B cell (primary cell): Measurements from ENCODE around the gene CD86. TPM values are rescaled to one million over a fixed set of nuclear protein-coding genes. Genes with fewer than 3 reads are reported as not detected.

Experiments used
- ATAC-seq: fragments of 200-7000 bp; cut with Tn5 transposase; one replicate; pipeline ENCODE4 v1.10.0; 2021; ENCODE audit warnings: low read depth, mild to moderate bottlenecking, moderate number of reproducible peaks, moderate library complexity
- CTCF ChIA-PET: fragments of 350-600 bp; sonication (Branson Sonifier 250); formaldehyde crosslinking; loops from one replicate; lab custom pipeline; 2021; ENCODE audit warnings: antibody characterized with exemption, inconsistent platforms; lab: Charles Lee
- POLR2A ChIA-PET: fragments of 350-600 bp; sonication (Branson Sonifier 250); formaldehyde crosslinking; loops from one replicate; lab custom pipeline; 2021; ENCODE audit warnings: antibody characterized with exemption; lab: Charles Lee
- DNase-seq: peaks from one replicate; pipeline ENCODE4 v3.0.0; 2013
- H2AFZ ChIP-seq: 2 replicates; pipeline ENCODE4 v1.6.1; 2012; ENCODE audit warnings: mild to moderate bottlenecking, low read depth, low read length; ENCODE audit not compliant: insufficient read depth, poor library complexity, severe bottlenecking
- H3K27ac ChIP-seq, 2 donors: 1 replicate in 1 of 2; 2 replicates in 1 of 2; pipeline ENCODE4 v1.5.1; 2012 to 2013; ENCODE audit warnings: low read length in 2 of 2, mild to moderate bottlenecking in 2 of 2, moderate library complexity in 1 of 2
- H3K27me3 ChIP-seq, 4 experiments: fragments of 200-600 bp in 1 of 4; sonication (generic) in 1 of 4; replicated peaks in 1 of 4; 1 replicate in 2 of 4; 2 replicates in 2 of 4; pipeline versions ENCODE4 v1.6.1 to v1.7.0; 2013 to 2016; ENCODE audit warnings: low read length in 3 of 4, mild to moderate bottlenecking in 2 of 4, mixed read lengths in 1 of 4, moderate library complexity in 1 of 4; ENCODE audit not compliant: insufficient read depth in 4 of 4, control insufficient read depth in 3 of 4; ENCODE audit errors: control extremely low read depth in 1 of 4
- H3K36me3 ChIP-seq, 2 experiments: replicated peaks in 1 of 2; 1 replicate in 1 of 2; 2 replicates in 1 of 2; pipeline versions ENCODE4 v1.6.1 to v1.7.1; 2013; ENCODE audit warnings: low read length in 1 of 2; ENCODE audit not compliant: insufficient read depth in 2 of 2, control insufficient read depth in 1 of 2; ENCODE audit errors: control extremely low read depth in 1 of 2, extremely low read depth in 1 of 2
- H3K4me1 ChIP-seq, 2 donors: fragments of 200-600 bp in 1 of 2; sonication (generic) in 1 of 2; 1 replicate in 1 of 2; 2 replicates in 1 of 2; pipeline versions ENCODE4 v1.5.1 to v1.6.1; 2013 to 2017; ENCODE audit warnings: low read length in 2 of 2; ENCODE audit not compliant: control insufficient read depth in 2 of 2, insufficient read depth in 2 of 2
- H3K4me2 ChIP-seq: replicated peaks from 2 replicates; pipeline ENCODE3; 2012; ENCODE audit warnings: mild to moderate bottlenecking, low read depth, low read length; ENCODE audit not compliant: poor library complexity, severe bottlenecking
- H3K4me3 ChIP-seq, 5 experiments: fragments of 200-600 bp in 1 of 5; sonication (generic) in 1 of 5; 1 replicate in 3 of 5; 2 replicates in 2 of 5; pipeline versions ENCODE4 v1.5.1 to v1.7.0; 2011 to 2016; ENCODE audit warnings: low read length in 4 of 5, mild to moderate bottlenecking in 4 of 5, low read depth in 2 of 5, control low read depth in 1 of 5, moderate library complexity in 1 of 5; ENCODE audit not compliant: insufficient read depth in 1 of 5; ENCODE audit errors: control extremely low read depth in 1 of 5, extremely low read depth in 1 of 5
- H3K79me2 ChIP-seq: fragments of 200-600 bp; sonication (generic); one replicate; pipeline ENCODE4 v1.6.0; 2016; ENCODE audit warnings: low read length; ENCODE audit not compliant: control insufficient read depth, insufficient read depth
- H3K9ac ChIP-seq: fragments of 200-600 bp; sonication (generic); 2 replicates; pipeline ENCODE4 v1.6.1; 2017; ENCODE audit warnings: mild to moderate bottlenecking, low read length, moderate library complexity
- H3K9me3 ChIP-seq, 3 donors: one replicate each; pipeline versions ENCODE4 v1.6.1 to v1.7.1; 2013; ENCODE audit warnings: low read length in 2 of 3; ENCODE audit not compliant: control insufficient read depth in 2 of 3, insufficient read depth in 1 of 3; ENCODE audit errors: control extremely low read depth in 1 of 3
- H4K20me1 ChIP-seq: 2 replicates; pipeline ENCODE4 v1.6.0; 2012; ENCODE audit warnings: mild to moderate bottlenecking, low read length; ENCODE audit not compliant: insufficient read depth, control insufficient read depth, poor library complexity, severe bottlenecking
- H3K27ac Mint-ChIP-seq: one replicate; pipeline ENCODE4 v1.8.0; 2021; ENCODE audit warnings: mixed read lengths
- H3K27me3 Mint-ChIP-seq: one replicate; pipeline ENCODE4 v1.8.0; 2021; ENCODE audit warnings: mixed read lengths
- H3K4me1 Mint-ChIP-seq: one replicate; pipeline ENCODE4 v1.8.0; 2021; ENCODE audit warnings: mixed read lengths
- H3K4me3 Mint-ChIP-seq: one replicate; pipeline ENCODE4 v1.8.0; 2021; ENCODE audit warnings: mixed read lengths
- H3K9me3 Mint-ChIP-seq: one replicate; pipeline ENCODE4 v1.8.0; 2022; ENCODE audit warnings: mixed read lengths; ENCODE audit not compliant: insufficient read depth
- CTCF ChIP-seq: fragments of 200-600 bp; IDR thresholded peaks from one replicate; pipeline ENCODE4 v1.8.0; 2022; ENCODE audit warnings: antibody characterized with exemption, mild to moderate bottlenecking
- EZH2 ChIP-seq: IDR thresholded peaks from 2 replicates; pipeline ENCODE4 v1.6.1; 2012; ENCODE audit warnings: borderline replicate concordance, low read depth, mild to moderate bottlenecking, moderate library complexity, low read length; ENCODE audit not compliant: insufficient read depth, poor library complexity, severe bottlenecking
- WGBS: methylation state at CpG from one replicate; pipeline ENCODE4 v1.1.5; 2013; ENCODE audit warnings: missing lambda C conversion rate; ENCODE audit not compliant: insufficient coverage; 5-methylcytosine and 5-hydroxymethylcytosine counted together
- intact Hi-C: fragments of 100-400 bp; cut with micrococcal nuclease; formaldehyde crosslinking; loops from one replicate; pipeline ENCODE4 v1.10.0; 2022
- polyA plus RNA-seq: library from polyadenylated mRNA; depleted of rRNA; stranded (reverse); fragments of >200 nt; gene quantifications from 2 replicates; pipeline ENCODE4 v1.2.3, GENCODE V29; 2012
- total RNA-seq, 2 donors: library from RNA; stranded (reverse); fragments of 120-200 nt in 1 of 2; gene quantifications; 1 replicate in 1 of 2; 2 replicates in 1 of 2; pipeline versions ENCODE4 v1.2.3 to v1.2.4, GENCODE V29; 2013 to 2022

CD86 gene
- total and polyA plus RNA-seq, 2 donors (not counting 1 experiment from before 2014, with no cell fraction given): 31.5 to 38.2 TPM

- ChIA-PET CTCF (interaction anchor here (0.6 to 1.4 kb wide), 2 partner anchors 9 to 20 kb away, joined by 3 to 4 read pairs; no protein-coding TSS in a partner anchor), POLR2A (interaction anchor here (0.5 kb wide), 1 partner anchor 168 kb away, joined by 7 read pairs; no protein-coding TSS in a partner anchor)
- DNase-seq (peak; percentile 70), ATAC-seq (peak; percentile 86)
- Histone ChIP-seq H2AFZ (peak within 1 kb of the TSS; percentile 48), H3K27me3 (no peaks in the 10 kb centered on the region), H3K27ac (peak within 1 kb of the TSS in 1 of 2 donors; percentile 33), H3K9ac (peak within 1 kb of the TSS; percentile 62), H3K9me3 (peaks cover 0 to 4% (median 1%) of the 10 kb centered on the region in 3 donors), H3K4me2 (peak within 1 kb of the TSS; percentile 80), H3K36me3 (no peaks in the 10 kb centered on the region), H3K4me3 (peak within 1 kb of the TSS in 4 of 5 experiments; percentile 41 to 62 (median 52)), H4K20me1 (no peaks in the 10 kb centered on the region), H3K79me2 (no peaks in the 10 kb centered on the region), H3K4me1 (peaks cover 28 to 34% of the 10 kb centered on the region in 2 donors)
- no peak for TF ChIP-seq CTCF
- TF ChIP-seq EZH2: no peak
- peak within 1 kb of the TSS; percentile 85 for H3K4me3 Mint-ChIP-seq
- peak within 1 kb of the TSS; percentile 64 for H3K27ac Mint-ChIP-seq
- H3K4me1 Mint-ChIP-seq: peaks cover 41% of the 10 kb centered on the region
- WGBS: 17% methylated on average over 39 of the region's 43 CpGs
- H3K27me3 Mint-ChIP-seq: no peaks in the 10 kb centered on the region
- no peaks in the 10 kb centered on the region for H3K9me3 Mint-ChIP-seq
- intact Hi-C loops: loop anchor here (2.0 kb wide), 1 partner anchor 17 kb away; no protein-coding TSS in a partner anchor
Observed at GRCh38 chr3:122021811-122022401, 33.3 kb upstream of the CD86 start, which contains the start of gene ILDR1. ILDR1 (minus strand) TSS chr3:122022247; CDS start chr3:122022077, 170 bp downstream.

DNA sequence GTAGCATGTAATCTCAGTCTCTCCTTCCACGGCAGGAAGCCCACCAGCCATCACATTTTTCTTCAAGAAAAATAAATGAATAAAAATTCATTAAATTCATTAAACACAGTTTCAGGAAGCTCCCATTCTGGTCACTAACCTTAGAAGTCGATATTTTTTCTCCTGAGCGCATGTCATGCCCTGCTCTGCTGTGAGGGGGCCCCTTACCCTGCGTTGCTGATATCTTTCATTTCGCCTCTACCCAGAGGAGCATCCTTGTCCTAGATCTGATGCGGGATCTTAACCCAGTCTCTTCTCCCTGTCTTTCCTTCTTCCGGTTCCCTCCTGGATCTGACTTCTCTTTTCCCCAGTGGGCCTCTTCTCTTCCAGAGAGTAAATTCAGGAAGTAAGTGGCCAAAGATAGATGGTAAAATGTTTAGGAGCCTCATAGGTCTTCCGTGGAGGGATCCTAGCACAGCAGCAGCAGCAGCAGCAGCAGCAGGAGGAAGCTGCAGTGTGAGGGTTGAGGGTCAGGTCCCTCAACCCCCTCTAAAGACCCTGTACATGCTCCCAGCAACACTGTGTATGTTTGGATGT lies 31.7 kb upstream of the CD86 start:
- intact Hi-C loops: no loop called here
- Histone ChIP-seq H3K9me3 (peaks cover 0 to 7% (median 0%) of the 10 kb centered on the region in 3 donors), H3K4me2 (no peak overlapping the region), H3K4me1 (peaks cover 28 to 34% of the 10 kb centered on the region in 2 donors), H3K27me3 (no peaks in the 10 kb centered on the region), H3K27ac (no peak overlapping the region), H2AFZ (no peak overlapping the region), H3K9ac (no peak overlapping the region), H3K79me2 (no peaks in the 10 kb centered on the region), H3K36me3 (no peaks in the 10 kb centered on the region), H3K4me3 (no peak overlapping the region), H4K20me1 (no peaks in the 10 kb centered on the region)
- no peak overlapping the region for H3K27ac Mint-ChIP-seq
- 73% methylated on average over 4 of the region's 8 CpGs for WGBS
- H3K27me3 Mint-ChIP-seq: no peaks in the 10 kb centered on the region
- DNase-seq (no peak), ATAC-seq (no peak)
- H3K4me3 Mint-ChIP-seq: peak overlapping the region; percentile 46
- CTCF ChIA-PET: no interaction called here
- POLR2A ChIA-PET: no interaction called here
- peaks cover 41% of the 10 kb centered on the region for H3K4me1 Mint-ChIP-seq
- TF ChIP-seq CTCF (no peak), EZH2 (no peak)
- no peaks in the 10 kb centered on the region for H3K9me3 Mint-ChIP-seq
